Mucosa of descending colon (tissue), 3 donors: ENCODE results near the gene ARHGAP42. TPM values are rescaled to one million over a fixed set of nuclear protein-coding genes. Genes with fewer than 3 reads are reported as not detected.

ENCODE experiments used
- ATAC-seq: fragments of 200-7000 bp; cut with Tn5 transposase; one replicate; pipeline ENCODE4 v1.9.1; 2020; ENCODE audit warnings: mild to moderate bottlenecking, moderate library complexity
- DNase-seq, 3 donors: peaks; one replicate each; pipeline ENCODE4 v3.0.0-alpha.2; 2020
- H3K36me3 ChIP-seq: fragments of 200-600 bp; one replicate; pipeline ENCODE4 v1.8.0; 2021; ENCODE audit warnings: low read depth, mild to moderate bottlenecking
- H3K4me1 ChIP-seq: fragments of 200-600 bp; one replicate; pipeline ENCODE4 v1.8.0; 2021; ENCODE audit warnings: low read depth, mild to moderate bottlenecking
- H3K4me3 ChIP-seq: fragments of 200-600 bp; one replicate; pipeline ENCODE4 v1.8.0; 2021; ENCODE audit warnings: mild to moderate bottlenecking
- H3K9me3 ChIP-seq: fragments of 200-600 bp; one replicate; pipeline ENCODE4 v1.8.0; 2021; ENCODE audit warnings: mild to moderate bottlenecking
- CTCF ChIP-seq: fragments of 200-600 bp; IDR thresholded peaks from one replicate; pipeline ENCODE4 v1.8.0; 2022; ENCODE audit warnings: antibody characterized with exemption, mild to moderate bottlenecking
- intact Hi-C, 2 donors: fragments of 100-400 bp; cut with DNase I in 1 of 2; cut with micrococcal nuclease in 1 of 2; formaldehyde crosslinking; loops; one replicate each; pipeline versions ENCODE4 v1.11.0 to v1.11.1; 2022; cut with DNase I, micrococcal nuclease
- total RNA-seq, 3 donors: library from RNA; stranded (reverse); fragmentation: NEBNext Ultra II Directional in 2 of 3; extraction: Animal tissue kit (Norgen Biotek cat#: 25700) in 2 of 3; gene quantifications; one replicate each; pipeline versions ENCODE4 v1.2.1 to v1.2.4, GENCODE V29; 2021 to 2023
- donor health status: DM: no; HTN: no; CAD: no; lungs with moderate emphysema.
- donor health status: DM: no; HTN: no; CAD: no.
- donor health status: DM: no; HTN: yes; CAD: no.

ARHGAP42 gene
- total RNA-seq, 3 donors from 2014 or later: 17.6 to 38.9 (median 18.8) TPM

GRCh38 chr11:100902454-100903141, 215.5 kb downstream of the ARHGAP42 start:
- intact Hi-C loops: no loop called here
- Histone ChIP-seq H3K4me1 (no peaks in the 10 kb centered on the region), H3K4me3 (no peak overlapping the region), H3K36me3 (no peaks in the 10 kb centered on the region), H3K9me3 (no peaks in the 10 kb centered on the region)
- DNase-seq (no peak), ATAC-seq (no peak)
- TF ChIP-seq CTCF: no peak

GRCh38 chr11:100903284-100903683, 216.2 kb downstream of the ARHGAP42 start:
- no peak for DNase-seq
- Histone ChIP-seq H3K4me1 (no peaks in the 10 kb centered on the region), H3K9me3 (no peaks in the 10 kb centered on the region), H3K36me3 (no peaks in the 10 kb centered on the region), H3K4me3 (no peak overlapping the region)
- ATAC-seq: no peak
- no peak for TF ChIP-seq CTCF
- intact Hi-C loops: no loop called here

GRCh38 chr11:100905684-100906083, 218.6 kb downstream of the ARHGAP42 start:
- no peak for ATAC-seq
- Histone ChIP-seq H3K9me3 (no peaks in the 10 kb centered on the region), H3K4me3 (no peak overlapping the region), H3K4me1 (no peaks in the 10 kb centered on the region), H3K36me3 (no peaks in the 10 kb centered on the region)
- DNase-seq: no peak
- intact Hi-C loops: no loop called here
- TF ChIP-seq CTCF: no peak

GRCh38 chr11:100908746-100909145, 221.7 kb downstream of the ARHGAP42 start:
- TF ChIP-seq CTCF: no peak
- Histone ChIP-seq H3K9me3 (no peaks in the 10 kb centered on the region), H3K4me1 (no peaks in the 10 kb centered on the region), H3K4me3 (no peak overlapping the region), H3K36me3 (no peaks in the 10 kb centered on the region)
- DNase-seq (no peak), ATAC-seq (no peak)
- intact Hi-C loops: no loop called here

- Histone ChIP-seq H3K4me3 (no peak overlapping the region), H3K9me3 (no peaks in the 10 kb centered on the region), H3K4me1 (no peaks in the 10 kb centered on the region), H3K36me3 (no peaks in the 10 kb centered on the region)
- no peak for DNase-seq
- TF ChIP-seq CTCF: no peak
- no peak for ATAC-seq
- intact Hi-C loops: no loop called here
Measured at GRCh38 chr11:100910808-100911207, 223.7 kb downstream of the ARHGAP42 start.
